ENCODE measurements around the gene CACNA1A.
"Not testable (repeated sequence)": the region's sequence is repeated elsewhere in the genome, so short reads cannot be mapped to it uniquely, and the experiment has no call there.

CACNA1A gene

DNA sequence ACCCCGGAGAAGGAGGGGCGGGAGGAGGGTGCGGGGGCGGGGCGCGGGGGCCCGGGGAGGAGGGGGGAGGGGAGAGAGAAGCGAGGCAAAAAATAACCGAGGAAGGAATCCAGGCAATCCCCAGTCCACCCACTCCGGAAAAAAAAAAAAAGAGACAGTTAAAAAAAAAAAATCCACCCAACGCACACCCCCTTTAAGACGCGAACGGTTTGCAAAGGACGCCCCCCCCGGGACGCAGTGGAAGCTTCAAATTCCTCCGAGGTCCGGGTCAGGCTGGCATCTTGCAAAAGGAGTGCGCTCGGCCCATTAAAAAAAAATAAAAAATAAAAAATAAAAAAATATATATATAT, at the start of gene CACNA1A:
Gene CACNA1A (minus strand): TSS at position 9 of the 350 bp plus-strand sequence. CDS start 255 bp downstream, outside the sequence.
- DNase-seq (ENCODE audit: low read depth), result no peak

DNA sequence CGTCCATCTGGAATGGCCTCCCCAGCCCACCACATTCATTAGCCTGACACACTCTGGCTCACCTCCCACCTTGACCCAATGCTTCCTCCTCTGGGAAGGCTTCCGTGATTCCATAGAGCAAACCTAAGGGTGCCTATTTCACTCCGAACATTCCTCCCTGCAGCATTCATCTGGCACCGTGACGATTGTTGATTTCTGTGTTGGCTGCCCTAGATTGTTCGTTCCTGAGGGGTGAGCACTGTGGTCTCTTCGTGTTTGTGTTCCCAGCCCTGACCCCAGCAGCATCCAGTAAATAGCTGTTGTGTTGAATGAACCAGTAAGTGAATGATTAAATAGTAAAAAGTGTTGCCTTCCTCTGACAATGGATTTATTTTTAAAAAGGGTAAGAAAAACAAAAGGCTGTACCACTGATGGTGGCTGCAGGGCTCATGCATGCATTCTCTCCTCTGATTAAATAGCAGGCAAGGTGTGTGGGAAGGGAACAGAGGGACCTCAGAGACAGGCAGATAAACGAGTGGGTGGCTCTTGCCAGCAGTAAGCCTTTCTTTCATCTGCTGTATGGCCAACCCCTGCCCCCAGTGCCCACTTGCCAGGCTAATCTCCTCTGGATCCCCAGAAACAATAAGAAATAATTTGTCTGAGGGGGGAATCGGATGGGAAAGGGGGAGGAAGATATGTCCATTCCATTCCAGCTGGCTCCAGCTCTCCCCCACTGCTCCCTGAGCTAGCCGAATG, 48.4 kb upstream of the CACNA1A start:
- no peak for DNase-seq (ENCODE audit: low read depth)

DNA sequence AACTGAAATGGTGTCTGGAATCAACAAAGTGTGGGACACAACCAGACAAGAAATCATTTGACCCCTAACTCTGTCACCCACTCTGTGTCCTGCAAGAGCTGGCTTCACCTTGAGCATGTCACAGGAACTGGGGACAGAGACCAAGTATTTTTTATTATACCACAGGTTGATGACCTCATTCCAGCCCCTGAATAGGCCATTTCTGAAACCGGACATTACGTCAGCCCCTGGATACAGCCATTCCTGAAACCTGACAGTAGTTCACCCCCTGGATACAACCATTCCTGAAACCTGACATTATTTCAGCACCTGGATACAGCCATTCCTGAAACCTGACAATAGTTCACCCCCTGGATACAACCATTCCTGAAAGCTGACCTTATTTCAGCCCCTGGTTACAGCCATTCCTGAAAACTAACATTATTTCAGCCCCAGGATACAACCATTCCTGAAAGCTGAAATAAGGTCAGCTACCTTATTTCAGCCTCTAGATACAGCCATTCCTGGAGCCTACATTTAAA, 47.7 kb upstream of the CACNA1A start:
- no peak for DNase-seq (ENCODE audit: low read depth)

- no peak for DNase-seq (ENCODE audit: low read depth)
These were observed 41.9 kb upstream of the CACNA1A start for GRCh38 chr19:13548131-13548530.

DNA sequence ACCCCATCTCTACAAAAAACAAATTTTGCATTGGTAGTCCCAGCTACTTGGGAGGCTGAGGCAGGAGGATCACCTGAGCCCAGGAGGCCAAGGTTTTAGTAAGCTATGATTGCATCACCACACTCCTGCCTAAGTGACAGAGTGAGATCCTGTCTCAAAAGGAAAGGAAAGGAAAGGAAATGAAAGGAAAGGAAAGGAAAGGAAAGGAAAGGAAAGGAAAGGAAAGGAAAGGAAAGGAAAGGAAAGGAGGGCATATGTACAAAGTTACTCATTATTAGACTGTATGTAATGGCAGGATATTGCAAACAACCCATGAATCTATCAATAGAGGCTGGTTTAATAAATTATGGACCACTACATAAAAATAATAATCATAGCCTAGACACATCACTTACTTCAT, 40.8 kb upstream of the CACNA1A start:
- no peak for DNase-seq (ENCODE audit: low read depth)

DNA sequence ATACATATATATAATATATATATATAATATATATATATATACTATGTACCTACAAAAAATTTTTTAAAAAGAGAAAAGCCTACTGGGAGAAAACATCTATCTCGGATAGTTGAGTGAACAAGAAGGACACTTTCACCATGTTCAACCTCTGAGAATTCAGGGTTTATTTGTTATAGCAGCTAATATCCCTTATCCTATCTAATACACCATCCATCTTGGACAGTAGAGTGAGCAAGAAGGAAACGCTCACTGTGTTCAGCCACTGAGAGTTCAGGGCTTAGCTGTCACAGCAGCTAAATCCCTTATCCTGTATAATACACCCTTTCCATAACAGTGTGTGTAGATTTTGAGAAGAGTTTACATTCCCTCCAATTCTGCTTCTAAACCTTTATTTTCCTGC, 38.1 kb upstream of the CACNA1A start:
- DNase-seq (ENCODE audit: low read depth), result no peak

GRCh38 chr19:13541554-13541953, 35.3 kb upstream of the CACNA1A start:
- DNase-seq (ENCODE audit: low read depth), result no peak

GRCh38 chr19:13539332-13539731, 33.1 kb upstream of the CACNA1A start:
- DNase-seq (ENCODE audit: low read depth), result no peak

GRCh38 chr19:13538601-13539253, 32.4 kb upstream of the CACNA1A start:
- DNase-seq (ENCODE audit: low read depth), result no peak

DNA sequence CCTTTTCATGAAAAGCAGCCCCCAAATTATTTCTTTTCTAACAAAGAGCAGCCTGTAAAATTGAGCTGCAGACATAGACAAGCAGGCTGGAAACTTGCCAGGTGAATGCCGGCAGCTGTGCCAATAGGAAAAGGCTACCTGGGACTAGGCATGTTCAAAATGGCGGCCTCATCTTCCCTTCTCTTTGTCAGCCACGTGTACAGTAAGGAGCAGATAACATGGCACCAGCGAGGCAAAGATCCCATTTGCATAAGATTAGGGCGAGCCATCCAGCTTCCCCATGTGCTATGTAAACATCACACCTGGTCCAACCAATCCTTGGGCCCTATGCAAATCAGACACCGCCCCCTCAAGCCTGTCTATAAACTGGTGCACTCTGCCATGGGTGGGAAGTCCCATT, 31.2 kb upstream of the CACNA1A start:
- no peak for DNase-seq (ENCODE audit: low read depth)

DNA sequence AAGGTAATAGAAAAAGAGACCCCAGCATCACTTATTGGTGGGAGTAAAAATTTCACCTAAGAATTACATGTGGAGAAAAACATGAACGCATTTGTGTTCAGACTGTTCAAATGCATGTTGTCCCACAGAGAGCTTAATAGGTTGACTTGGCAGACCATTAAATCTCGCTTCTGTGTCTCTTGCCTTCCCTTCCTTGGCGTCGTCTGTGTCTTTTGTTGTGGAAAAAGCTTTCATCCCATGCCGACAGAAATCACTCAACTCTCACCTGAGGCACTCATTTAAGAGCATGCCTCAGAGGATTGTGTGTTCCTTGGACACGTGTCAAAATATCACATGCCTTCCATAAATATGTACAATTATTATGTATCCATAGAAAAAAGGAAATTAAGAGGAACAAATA, 24.4 kb upstream of the CACNA1A start:
- DNase-seq (ENCODE audit: low read depth), result no peak

DNA sequence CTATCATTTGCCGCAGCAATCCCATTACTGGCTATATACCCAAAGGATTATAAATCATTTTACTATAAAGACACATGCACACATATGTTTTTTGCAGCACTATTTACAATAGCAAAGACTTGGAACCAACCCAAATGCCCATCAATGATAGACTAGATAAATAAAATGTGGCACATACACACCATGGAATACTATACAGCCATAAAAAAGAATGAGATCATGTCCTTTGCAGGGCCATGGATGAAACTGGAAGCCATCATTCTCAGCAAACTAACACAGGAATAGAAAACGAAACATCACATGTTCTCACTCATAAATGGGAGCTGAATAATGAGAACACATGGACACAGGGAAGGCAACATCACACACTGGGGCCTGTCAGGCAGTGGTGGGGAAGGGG, 23.4 kb upstream of the CACNA1A start:
- DNase-seq (ENCODE audit: low read depth), result not testable (repeated sequence)

- DNase-seq (ENCODE audit: low read depth), result no peak
These were observed 20.3 kb upstream of the CACNA1A start for GRCh38 chr19:13526552-13526951.

DNA sequence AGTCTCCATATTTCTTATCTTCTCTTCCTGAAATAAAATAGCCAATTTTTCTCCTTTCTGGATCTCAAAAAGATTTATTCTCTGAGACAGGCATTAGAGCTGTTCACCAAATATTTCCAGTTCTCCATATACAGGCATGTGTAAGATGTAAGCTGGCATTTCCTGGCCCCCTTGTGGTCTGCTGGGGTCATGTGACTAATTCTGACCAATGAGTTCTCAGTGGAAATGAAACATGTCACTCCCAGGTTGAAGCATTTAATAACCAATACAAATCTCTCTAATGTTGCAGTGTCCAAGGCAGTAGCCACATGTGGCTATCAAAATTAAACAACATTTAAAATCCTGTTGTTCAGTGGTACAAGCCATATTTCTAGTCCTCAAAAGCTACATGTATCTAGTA, 14.8 kb upstream of the CACNA1A start:
- DNase-seq (ENCODE audit: low read depth), result no peak

- no peak for DNase-seq (ENCODE audit: low read depth)
These were observed 5.7 kb upstream of the CACNA1A start for GRCh38 chr19:13511947-13512346.

DNA sequence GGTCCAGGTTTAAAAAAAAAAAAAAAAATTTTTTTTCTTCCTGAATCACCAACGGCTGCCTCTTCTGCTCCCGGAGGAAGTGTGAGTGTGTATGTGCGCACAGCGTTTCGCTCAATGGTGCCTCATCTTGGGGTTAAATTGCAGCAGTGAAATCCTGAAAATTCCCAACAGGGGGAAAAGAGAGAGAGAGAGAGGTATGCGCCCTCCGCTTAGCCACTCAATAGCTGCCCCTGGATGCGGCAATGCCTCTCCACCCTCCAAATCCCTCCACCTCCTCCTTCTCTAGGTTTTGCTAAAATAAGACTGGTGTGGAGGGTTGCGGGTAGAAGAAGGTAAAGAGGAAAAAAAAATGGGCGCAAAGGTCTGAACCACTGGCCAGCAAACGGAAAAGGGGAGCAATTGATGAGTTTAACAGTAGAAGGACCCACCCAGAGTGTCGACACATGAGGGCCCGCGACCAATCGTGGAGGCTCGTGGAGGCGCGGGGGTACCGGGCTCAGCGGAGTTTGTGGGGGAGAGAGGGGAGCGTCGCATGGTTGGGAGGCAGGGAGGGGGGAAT, 853 bp upstream of the CACNA1A start:
- peak; percentile 36 for DNase-seq (ENCODE audit: low read depth)

DNA sequence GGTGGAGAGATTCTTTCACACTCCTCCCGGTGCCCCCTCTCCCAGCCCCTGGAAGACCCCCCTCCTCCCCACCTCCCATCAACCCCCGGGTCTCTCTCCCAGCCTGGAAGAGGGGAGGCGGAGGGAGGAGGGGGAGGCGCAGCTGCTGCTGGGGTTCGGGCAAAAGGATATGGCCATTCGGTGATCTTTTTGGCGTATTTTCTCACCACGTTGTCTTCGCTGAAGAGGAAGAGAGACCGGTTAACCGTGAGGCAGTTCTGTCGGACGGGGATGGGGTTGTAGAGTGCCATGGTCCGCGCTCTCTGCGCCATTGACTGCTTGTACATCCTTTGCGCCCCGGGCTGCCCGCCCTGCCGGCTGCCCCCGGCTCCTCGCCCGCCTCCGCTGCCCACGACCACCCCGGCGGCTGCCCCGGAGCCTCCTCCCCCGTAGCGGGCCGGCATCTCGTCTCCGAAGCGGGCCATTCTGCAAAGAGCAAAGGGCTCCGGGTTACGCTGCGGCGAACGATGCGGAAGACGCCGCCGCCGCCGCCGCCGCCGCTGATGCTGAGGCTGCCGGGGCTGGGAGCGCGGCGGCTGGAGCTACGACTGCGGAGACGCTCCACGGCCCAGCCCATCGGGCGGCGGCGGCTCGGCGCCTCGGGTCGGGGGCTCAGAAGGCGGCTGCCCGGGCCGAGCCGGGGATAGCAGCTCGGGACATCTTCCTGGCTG, 363 bp downstream of the CACNA1A start:
- DNase-seq (ENCODE audit: low read depth), result no peak

- DNase-seq (ENCODE audit: low read depth), result no peak
These were observed 1.0 kb downstream of the CACNA1A start for GRCh38 chr19:13505164-13505695.

DNA sequence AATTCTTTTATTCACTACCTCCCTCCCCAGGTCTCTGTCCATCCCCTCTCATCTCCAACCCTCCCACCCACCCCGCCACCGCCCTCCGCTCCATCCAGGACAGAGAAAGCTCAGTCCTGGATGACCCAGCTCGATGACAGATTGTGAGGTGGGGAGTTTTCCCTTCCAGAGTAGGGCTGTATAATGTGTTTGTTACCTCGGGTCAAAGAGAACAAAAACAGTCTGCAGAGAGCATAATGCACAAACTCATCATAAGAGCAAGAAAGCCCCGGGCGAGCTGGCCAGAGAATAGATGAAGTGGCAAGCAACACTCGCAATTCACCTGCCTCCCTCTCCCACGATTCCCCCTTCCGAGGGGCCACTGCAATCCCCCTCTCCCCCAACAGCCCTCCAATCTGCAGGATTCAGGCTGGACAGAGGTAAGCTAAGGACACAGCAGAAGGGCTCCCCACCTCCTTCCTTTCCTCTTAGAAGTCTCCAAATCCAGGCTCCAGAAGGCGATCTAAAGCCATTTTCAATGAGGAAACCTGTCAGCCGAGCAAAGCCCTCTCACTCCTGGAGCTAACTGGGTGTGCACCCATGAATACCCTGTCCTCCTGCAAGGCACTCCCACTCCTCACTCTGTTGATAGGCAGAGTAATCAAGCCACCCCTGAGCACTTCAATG, 2.6 kb downstream of the CACNA1A start:
- DNase-seq (ENCODE audit: low read depth), result no peak

GRCh38 chr19:13502231-13502630, 4.0 kb downstream of the CACNA1A start:
- no peak for DNase-seq (ENCODE audit: low read depth)

DNA sequence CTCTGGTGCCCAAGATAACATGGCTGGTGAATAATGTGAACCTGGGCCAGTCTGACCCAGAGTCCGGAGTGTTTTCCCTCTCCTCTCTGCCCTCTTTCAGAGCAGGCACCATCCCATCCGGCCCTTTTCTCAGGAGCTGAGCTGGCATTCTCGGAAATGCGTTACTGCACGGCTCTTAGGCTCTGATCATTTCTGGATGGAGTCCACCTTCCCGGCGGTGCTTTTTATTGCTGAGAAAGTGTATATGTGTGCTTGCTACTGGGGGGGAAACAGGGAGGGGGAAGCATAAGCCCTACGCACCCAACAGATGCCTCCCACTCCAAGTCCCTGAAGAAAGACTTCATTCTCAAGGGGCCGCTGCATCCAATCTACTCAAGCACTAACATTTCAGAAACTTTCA, 6.6 kb downstream of the CACNA1A start:
- DNase-seq (ENCODE audit: low read depth), result no peak

Measured in HS-5 (cell line).